Keratinocyte (primary cell): ENCODE results near the gene CCDC186.

Source experiments
- CTCF ChIP-seq, 3 experiments: IDR thresholded peaks in 1 of 3; conservative IDR thresholded peaks in 1 of 3; optimal IDR thresholded peaks in 1 of 3; 2 replicates in 2 of 3; 3 replicates in 1 of 3; pipeline versions ENCODE3 to v1.5.1; 2011; ENCODE audit warnings: low read length in 3 of 3, mild to moderate bottlenecking in 3 of 3, moderate library complexity in 2 of 3, control low read depth in 1 of 3, inconsistent platforms in 1 of 3; ENCODE audit not compliant: insufficient read depth in 2 of 3; ENCODE audit errors: extremely low read depth in 1 of 3
- EZH2 ChIP-seq: IDR thresholded peaks from one replicate; pipeline ENCODE4 v1.6.1; 2012; ENCODE audit warnings: inconsistent platforms, mild to moderate bottlenecking, low read length, moderate library complexity

DNA sequence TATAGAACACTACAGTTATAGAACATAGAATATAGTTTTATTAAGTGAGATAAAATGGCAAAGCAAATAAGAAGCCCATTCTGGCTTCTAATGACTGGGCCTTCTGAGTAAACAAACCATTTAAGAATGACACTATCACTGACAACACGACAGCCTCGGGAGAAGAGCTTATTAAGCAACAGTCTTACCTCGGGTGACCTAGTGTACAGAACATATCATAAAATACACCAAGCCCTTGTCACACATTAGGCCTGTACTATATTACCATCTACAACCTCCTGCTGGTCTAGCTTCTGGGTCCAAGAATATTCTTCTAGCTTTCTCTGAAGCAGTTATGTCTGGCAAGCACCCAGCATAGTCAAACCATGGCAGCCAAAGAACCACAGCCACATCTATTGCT lies 32.0 kb downstream of the CCDC186 start:
- TF ChIP-seq CTCF (optimal IDR thresholded peaks at IDR 0.05 in 1 of 3, IDR thresholded peaks at IDR 0.05 in 1 of 3, conservative IDR thresholded peaks at IDR 0.05 in 1 of 3; ENCODE audit: extremely low read depth in 1 of 3, insufficient read depth in 2 of 3, low read length in 3 of 3), result no peak
- no peak for TF ChIP-seq EZH2
